ENCODE data around the gene DDHD1.
"Not testable (repeated sequence)": the region's sequence is repeated elsewhere in the genome, so short reads cannot be mapped to it uniquely, and the experiment has no call there.

Gene DDHD1

DNA sequence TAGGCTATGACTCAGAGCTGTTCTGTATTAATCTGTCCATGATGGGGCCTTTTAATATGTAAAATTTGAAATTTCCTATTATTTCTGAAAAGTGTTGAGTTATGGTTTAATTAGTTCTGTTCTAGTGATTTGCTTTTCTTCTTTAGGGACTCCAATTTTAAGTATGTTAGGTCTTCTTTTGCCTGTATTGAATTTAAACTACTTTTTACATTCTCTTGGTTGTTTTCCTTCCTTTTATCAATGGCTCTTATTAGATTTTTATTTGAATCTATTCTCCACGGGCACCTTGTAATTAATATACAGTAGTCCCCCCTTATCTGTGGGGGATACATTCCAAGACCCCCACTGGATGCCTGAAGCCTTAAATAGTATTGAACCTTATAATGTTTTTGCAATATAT lies 46.4 kb downstream of the DDHD1 start:
- no peak for DNase-seq (ENCODE audit: low read depth)

DNA sequence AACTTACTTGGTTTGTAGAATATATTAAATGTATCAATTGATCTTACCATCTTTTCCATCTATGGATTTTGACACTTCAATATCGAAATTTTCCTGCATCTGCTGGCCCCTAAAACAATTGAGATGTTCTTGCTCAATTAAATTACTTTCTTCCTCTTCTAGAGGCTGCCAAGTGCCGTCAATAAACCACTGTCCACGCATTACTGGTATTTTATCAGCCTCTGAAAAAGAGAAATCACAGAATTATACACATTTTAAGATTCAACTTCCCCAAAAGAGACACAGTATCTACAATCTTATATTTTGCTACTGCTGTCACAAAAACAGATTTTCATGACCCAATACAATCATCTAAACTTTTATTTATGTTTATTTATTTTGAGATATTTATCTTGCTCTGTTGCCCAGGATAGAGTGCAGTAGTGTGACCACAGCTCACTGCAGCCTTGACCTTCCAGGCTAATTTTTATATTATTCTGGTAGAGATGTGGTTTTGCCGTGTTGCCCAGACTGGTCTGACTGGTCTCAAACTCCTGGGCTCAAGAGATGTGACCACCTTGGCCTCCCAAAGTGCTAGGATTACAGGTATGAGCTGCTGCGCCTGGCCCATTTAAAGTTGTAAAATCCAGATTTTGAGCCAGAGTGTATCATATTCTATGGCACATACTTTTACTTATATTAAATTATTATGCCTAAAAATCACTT lies 49.3 kb downstream of the DDHD1 start:
- no peak for DNase-seq (ENCODE audit: low read depth)

DNA sequence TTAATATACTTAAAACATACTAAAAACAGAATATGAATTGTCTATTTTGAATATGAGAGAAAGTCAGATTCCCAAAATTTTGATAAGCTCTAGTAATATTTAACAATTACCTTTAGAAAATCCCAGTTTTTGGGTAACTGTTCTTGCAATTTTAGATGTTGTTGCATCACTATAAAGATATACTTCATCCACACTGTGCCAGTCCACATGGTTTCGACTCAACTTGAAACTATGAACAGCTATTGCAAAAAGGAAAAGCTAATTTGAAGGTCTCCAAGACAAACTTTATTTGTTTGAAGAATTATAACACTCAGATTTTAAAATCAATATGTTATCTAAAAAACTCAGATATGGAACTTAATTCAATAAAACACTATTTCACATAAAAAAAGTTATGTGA lies 59.9 kb downstream of the DDHD1 start:
- no peak for DNase-seq (ENCODE audit: low read depth)

DNA sequence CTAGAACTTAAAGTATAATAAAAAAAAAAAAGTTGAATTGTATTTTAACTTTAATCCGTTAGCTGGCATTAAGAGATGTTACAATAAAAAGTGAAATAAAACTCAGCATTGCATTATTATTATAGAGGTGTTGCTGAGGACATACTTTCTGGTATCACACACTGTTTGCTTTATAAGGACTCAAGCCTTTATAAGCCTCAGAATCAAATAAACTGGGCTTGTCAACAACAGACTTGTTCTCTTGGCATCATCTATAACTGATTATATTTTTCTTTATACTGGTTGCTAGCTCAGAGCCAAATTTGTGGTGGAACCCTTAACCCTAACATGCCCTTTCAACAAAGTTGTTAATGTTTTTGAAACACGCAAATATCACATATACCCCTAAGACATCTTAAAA lies 62.3 kb downstream of the DDHD1 start:
- no peak for DNase-seq (ENCODE audit: low read depth)

DNA sequence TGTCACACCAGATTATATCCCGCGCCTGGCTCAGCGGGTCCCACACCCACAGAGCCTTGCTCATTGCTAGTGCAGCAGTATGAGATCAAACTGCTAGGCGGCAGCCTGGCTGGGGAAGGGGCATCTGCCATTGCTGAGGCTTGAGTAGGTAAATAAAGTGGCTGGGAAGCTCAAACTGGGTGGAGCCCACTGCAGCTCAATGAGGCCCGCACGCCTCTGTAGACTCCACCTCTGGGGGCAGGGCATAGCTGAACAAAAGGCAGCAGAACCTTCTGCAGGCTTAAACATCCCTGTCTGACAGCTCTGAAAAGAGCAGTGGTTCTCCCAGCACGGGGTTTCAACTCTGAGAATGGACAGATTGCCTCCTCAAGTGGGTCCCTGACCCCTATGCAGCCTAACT lies 68.2 kb downstream of the DDHD1 start:
- DNase-seq (ENCODE audit: low read depth) = not testable (repeated sequence)

DNA sequence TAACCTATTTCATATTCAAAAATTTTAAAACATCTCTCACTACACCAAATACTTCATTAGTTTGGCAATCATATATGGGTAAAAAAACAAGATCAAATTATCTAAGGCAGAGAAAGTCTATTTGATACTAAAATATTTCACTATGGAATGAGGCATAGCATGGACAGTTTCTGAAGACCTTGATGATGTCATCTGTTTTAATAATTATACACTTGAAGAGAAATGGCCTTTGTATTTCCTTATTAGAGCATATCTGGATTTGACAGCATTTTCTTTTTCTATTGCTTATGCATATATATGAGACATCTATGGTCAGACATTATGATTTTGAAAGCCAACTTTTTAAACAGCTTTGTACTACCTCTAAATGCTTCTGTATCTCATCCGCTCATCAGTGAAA lies 88.6 kb downstream of the DDHD1 start:
- no peak for DNase-seq (ENCODE audit: low read depth)

DNA sequence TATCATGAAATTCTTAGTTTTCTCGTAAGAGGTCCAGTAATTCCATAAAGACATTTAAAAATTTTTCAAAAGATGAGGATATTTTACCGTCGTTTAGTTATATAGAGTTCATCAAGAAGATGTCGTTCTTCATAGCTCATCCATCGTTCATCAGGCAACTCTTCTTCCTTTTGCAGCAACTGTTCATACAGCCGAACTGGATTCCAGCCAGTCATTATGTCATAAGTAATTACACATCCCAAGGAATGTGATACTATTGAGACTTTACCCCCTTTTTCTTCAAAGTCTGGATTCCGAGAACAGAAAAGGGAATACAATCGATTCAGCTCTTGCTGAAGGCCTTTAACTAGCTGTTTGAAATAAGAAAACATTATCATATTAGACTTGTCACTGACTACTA lies 90.3 kb downstream of the DDHD1 start:
- no peak for DNase-seq (ENCODE audit: low read depth)

DNA sequence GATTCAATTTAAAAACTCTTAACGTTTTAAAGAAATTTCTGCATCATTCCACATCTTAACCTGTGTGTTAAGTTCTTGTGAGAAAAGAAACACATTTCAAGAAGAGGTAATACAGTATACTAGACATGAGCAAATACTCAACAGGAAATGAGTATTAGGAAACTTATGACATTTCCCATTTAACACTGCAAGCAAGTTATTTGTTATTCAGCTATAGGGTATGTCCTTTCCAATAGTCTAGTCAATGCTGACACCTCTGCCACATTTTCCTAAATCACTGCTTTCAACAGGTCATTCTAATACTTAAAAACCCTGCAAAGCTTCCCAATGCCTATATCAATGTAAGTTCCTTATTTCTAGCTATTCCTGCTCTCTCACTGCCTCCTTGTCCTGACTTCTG lies 93.1 kb downstream of the DDHD1 start:
- no peak for DNase-seq (ENCODE audit: low read depth)

DNA sequence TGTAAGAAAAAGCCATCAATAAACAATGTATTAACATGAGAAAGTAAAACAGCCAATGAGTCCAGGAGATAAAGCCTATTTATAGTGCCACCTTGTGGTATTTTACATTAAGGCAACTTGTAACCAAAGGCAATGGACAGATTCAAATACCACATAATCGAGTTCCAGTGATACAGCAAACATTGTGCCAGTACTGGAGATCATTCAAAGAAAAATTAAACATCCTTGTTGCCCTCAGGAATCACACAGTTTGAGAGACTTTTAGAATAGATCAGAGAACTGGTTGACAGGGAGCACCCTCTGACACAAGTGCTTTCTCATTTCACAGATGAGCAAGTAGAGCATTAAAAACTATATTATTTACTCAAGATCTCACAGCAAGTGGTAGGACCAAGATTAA lies 98.1 kb downstream of the DDHD1 start:
- DNase-seq (ENCODE audit: low read depth) = no peak

DNA sequence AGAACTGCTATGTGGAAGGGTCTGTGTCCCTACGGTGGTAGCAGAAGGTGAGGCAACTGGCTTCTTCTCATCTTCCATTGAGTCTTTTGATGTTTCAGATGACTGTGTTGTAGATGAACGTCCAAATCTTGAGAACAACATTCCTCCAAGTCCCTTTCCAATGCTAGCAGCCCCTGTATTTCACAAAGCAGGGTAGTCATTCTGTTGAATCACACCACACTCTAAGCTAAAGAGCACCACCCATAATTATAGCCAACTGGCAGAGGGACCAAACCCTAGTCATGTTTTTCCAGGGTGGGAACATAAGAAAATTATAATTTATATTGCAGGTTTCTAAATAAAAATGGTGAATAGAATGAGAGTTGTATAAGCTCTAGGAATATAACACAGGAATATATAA lies 98.7 kb downstream of the DDHD1 start:
- DNase-seq (ENCODE audit: low read depth) = no peak

DNA sequence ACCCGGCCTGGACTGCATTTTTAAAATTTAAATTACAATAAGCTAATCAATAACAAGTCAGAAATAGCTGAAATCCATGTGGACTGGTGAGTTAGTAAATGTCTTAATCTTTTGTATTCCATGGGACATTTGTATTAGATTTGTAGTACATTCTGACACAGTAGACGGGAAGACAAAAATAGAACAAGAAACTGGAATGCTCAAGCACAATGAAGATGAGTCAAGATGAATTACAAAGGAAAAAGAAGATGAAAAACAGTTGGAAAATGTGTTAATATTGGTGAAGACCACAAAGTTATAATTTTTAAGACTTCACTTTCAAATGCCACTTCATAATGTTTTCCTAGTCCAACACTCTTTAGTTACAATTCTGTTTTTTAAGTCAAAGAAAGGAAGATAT lies 104.5 kb downstream of the DDHD1 start:
- no peak for DNase-seq (ENCODE audit: low read depth)

DNA sequence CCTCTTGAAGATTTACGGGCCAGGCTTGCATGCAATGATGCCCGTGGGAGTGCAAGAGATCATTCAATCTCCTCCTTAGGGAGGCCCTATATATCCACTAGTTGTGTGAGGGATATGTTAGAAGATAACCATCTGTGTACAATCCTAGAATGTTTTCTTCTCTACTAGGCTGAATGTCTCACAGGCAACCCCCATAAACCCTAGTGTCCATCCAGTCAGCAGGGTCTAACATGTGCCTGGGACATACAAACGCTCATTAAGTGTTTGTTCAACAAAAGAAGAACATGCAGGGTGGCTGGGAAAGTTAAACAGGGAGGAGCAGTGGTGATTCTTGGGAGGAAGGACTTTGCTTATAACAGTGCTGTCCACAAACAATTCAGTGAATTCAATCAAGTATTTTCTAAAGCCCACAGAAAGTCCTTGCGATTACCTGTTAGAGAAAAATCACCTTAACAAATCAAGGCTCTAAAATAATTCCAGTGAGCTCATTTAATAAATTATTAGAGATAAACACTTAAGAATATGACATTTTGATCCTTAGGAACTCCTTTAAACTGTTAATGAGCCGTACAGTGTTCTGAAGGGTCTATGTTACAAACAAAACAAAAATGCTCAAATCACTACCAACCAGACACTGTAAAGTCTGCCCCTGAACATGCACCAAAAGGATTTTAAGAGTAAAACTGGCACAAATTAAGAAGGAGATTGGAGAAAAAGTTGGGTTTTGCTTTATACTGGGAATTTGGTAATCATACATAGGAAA lies 105.6 kb downstream of the DDHD1 start:
- no peak for DNase-seq (ENCODE audit: low read depth)

DNA sequence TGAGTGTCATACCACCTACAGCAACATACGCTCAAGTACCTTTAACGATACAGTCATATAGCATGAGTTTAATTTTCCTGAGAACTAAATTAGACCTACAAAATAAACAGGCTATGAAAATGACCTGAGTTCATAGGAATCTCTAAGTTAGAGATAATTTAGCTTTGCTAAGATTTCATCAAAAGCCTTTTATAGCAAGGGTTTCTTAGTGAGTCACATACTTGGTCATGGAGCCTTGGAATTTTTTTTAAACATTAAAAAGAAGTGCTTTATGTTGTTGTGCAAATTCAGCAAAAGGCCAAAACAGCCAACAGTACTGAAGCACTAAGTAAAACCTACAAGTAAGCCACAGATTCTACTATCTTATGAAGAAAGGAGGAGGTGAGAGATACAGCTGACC lies 108.6 kb downstream of the DDHD1 start:
- no peak for DNase-seq (ENCODE audit: low read depth)

DNA sequence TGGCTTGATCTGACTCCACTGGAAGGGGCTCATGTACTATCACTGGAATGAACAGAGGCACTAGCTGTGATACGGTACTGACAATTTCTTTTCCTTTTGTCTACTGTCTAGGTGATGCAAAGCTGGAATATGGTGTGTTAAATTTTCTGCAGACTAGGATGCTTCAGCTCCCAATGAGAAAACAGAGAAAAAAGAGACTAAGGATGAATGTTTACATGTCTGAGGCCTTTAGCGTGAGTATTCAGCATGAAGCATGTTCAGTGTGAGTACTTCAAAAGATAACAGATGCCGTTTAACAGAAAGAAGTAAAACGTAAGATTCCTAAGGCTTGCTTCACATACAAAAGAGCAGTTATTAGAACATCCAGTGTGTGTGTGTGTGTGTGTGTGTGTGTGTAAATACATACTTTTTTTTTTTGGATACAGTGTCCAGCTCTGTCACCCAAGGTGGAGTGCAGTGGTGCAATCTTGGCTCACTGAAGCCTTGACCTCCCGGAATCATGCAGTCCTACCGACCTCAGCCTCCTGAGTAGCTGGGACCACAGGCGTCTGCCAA lies 110.0 kb downstream of the DDHD1 start:
- DNase-seq (ENCODE audit: low read depth) = no peak

DNA sequence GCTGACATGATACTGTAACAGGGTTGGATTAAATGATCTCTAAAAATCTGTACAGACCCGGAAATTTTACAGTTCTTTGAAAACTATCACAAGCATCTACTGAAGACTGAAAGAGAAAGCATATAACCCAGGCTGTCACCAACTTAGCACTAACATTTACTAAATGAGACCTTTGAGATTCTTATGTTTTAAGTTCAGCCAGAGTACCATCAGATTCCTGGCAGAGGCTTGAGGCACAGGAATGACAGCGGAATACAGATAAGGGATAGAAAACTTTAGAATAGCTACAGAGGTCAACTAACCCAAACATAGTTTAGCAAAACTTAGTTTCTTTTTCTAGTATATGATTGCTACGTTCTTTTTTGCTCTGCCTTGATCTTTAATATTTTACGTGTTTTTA lies 110.6 kb downstream of the DDHD1 start:
- DNase-seq (ENCODE audit: low read depth) = no peak

DNA sequence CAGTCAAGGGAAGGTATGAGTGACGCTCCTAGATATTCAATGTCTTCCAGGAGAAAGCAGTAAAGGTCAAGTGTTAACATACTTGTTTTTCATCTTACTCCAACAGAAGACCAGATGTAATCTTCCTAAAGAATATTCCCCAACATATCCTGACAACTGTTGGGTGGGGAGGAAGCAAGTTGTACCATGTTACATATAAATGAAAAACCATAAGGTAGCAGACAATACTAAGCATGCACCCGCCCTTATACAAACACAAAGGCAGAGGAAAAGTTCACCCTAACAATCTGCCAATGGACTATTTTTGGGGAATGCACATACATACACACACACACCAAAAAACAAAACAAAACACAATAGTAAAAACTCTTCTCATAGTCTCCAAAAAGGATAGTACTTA lies 112.1 kb downstream of the DDHD1 start:
- no peak for DNase-seq (ENCODE audit: low read depth)

DNA sequence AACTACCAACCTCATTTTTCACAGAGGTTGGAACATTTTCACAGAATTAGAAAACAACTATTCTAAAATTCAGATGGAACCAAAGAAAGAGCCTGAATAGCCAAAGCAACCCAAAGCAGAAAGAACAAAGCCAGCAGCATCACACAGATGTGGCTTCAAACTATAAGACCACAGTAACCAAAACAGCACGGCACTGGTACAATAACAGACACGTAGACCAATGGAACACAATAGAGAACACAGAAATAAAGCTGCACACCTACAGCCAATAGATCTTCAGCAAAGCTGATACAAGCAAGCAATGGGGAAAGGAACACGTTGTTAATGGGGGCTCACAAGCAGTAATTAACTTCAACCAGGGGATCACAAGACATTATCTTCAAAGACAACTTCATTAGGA lies 114.5 kb downstream of the DDHD1 start:
- DNase-seq (ENCODE audit: low read depth) = no peak

DNA sequence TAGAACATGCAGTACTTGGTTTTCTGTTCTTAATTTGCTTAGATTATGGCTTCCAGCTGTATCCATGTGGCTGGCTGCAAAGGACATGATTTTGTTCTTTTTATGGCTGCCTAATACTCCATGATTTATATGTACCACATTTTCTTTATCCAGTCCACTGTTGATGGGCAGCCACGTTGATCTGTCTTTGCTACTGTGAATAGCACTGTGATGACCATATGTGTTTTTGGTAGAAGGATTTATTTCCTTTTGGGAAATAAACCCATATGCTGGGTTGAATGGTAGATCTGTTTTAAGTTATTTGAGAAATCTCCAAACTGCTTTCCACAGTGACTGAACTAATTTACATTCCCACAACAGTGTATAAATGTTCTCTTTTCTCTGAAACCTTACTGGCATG lies 116.1 kb downstream of the DDHD1 start:
- DNase-seq (ENCODE audit: low read depth) = no peak

DNA sequence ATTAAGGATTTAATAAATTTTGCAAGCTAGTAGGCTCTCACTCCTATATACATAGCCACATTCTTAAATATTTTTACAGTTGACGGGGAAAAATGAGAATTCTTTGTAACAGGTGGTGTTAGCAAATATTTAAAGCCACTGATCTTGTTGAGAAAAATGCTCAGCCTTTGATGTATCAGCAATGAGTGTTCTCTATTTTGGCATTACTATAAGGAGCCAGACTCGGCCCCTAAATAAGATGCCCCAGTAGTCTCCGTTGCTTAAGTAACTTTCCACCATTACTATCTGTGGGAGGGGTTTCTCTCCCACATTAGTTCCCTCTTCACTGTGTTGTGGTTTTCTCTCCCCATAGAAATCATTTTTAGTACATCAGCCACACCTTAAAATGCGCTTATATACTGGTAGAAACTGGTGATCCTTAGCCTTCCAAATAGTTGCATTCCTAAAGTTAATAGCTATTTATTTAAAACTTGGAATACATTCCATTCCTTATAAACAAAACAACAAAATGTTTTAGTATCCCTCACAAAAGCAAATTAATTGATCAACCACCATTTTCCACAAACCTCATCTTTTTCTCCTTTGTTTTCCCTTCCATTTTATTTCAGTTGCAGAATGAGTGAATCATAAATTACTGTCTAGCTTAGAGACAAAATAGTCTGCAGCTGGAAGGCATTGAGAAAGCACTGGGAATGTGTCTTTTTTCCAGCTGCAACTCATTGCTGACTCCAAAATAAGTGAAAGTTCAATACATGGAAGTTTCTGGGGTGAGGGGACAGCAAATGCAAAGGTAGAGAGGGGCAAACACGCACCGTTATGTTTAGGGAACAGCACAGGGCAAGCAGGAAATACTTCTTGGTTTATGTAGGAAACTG lies 117.5 kb downstream of the DDHD1 start:
- no peak for DNase-seq (ENCODE audit: low read depth)

DNA sequence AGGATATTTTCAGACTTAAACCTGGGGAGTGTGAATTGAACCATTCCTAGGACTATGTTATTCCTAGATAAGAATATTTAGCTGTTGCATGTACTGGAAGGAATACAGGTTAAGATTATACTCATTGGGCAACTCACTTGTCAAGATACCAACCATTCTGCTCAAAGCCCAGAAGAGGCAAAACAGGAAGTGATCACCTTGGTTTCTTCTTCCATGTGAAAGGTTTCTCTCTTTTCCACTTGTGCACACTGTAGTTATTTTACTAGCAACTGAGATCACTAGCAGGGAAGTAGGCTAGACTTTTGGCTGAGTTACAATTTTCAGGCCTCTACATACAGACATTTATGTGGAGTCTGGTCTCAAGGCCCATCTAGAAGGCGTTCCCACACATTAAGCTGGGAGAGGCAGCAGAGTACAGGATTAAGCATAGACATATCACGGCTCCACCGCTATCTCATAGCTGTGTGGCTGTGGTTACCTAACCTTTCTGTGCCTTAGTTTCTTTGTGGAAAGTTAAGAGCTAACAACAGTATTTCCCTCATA lies 118.4 kb downstream of the DDHD1 start:
- no peak for DNase-seq (ENCODE audit: low read depth)

DNA sequence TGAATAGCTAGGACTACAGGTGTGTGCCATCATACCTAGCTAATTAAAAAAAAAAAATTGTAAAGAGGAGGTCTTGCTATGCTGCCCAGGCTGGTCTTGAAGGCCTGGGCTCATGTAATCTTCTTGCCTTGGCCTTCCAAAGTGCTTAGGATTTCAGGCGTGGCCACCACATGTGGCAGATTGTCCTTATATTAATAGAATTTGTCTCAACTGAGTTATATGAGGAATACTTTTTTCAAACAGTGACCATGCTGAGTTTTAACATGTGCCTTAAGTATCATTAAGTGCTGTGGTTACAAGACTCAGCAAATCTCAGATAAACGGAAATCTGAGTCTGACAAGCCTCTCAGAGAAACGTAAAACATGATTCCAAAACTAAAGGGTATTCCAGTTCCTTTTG lies 119.1 kb downstream of the DDHD1 start:
- DNase-seq (ENCODE audit: low read depth) = no peak

DNA sequence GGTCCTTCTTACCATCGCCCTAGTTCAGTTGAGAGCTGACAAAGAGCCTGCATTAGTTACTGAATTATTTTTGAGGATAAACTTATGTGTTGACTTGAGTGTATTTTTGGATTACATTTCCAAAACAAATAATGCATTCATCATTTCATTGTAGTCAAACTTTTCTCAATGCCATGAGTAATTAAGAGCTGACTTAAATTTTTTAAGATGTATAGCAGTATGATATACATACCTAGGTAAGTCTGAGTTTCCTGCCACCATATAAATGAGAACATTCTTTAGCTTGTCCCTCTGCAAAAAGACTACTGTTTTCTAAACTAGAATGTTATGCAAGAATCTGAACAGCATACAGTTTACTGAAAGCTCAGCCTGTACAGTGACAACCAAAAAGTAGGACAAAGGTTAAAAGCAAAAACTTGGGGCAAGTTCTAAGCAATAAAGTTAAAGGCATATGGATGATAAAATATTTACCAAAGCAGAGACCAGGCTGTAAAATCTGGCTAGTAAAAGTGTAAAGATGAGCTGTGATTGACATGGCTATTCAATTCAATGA lies 120.2 kb downstream of the DDHD1 start:
- no peak for DNase-seq (ENCODE audit: low read depth)
